Activated CD8-positive, alpha-beta memory T cell treated with anti-CD3 and anti-CD28 coated beads for 48 hours (primary cell): Measurements from ENCODE around the gene LRMDA.

Source experiments
- DNase-seq, 3 experiments: peaks; one replicate each; pipeline ENCODE4 v3.0.0-alpha.2; 2020; ENCODE audit warnings: low read depth in 2 of 3, low spot score in 2 of 3

LRMDA gene

DNA sequence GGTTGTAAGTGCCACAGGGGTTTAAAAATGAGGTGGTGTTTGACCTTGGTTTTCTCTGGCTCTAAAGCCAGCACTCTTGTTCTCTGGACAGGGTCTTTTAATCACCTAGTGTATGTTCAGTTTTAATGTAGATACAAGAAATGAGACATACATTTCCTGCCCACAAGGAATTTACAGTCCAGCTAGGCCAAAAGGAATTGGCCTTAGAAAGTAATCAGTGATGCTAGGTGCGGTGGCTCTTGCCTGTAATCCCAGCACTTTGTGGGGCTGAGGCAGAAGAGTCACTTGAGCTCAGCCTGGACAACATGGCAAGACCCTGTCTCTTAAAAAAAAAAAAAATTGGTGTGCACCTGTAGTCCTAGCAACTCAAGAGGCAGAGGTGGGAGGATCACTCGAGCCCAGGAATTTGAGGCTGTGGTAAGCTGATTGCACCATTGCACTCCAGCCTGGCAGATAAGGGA, 100.2 kb downstream of the LRMDA start:
- no peak for DNase-seq

DNA sequence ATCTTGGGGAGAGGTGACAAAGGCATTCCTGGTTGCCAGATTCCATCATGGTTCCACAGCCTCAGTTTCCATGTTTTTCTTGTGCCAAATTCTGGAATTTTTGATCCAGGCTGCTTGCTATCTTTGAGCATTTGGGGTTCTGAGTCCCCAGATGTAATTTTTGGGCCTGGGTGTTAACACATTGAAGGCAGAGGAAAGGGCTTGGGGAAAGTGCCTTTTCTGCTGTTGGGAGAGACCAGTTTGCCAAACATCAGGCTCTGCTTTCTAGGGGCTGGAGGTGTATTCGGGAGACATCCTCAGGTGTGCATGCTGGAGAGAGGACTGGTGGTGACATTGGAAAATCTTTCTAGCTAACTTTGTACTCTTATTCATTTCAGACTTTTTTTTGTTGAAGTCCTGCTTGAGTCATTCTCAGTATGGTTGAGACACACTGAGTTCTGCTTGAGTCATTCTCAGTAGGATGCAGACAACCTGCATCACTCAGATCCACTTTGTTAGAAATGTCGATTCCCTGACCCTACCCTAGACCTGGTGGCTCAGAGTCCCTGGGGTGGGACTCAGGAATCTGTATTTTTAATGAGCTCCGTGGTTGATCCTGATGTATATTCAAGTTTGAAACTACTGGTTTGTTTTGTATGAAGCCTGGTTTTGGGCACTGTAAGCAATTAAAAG, 101.0 kb downstream of the LRMDA start:
- no peak for DNase-seq

- DNase-seq = no peak
These were observed 106.7 kb downstream of the LRMDA start for GRCh38 chr10:75538144-75538543.

DNA sequence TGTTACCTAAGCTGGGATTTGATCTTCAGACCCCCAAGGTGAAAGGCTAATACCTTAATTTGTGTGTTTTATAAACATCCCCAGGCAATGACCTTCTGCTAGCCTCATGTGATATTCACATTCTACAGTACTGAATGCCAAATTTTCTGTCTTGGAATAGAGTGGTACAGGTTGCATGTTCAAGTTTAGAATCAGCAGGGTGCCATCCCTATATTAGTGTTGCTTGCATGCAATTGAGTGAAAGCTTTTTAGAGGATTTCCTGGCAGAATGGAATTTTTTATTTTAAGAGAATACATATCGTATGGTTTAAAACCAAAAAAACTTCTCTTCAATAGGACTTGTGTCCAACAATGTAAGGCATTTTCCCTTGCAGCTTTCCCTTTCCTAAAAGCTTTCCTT, 107.3 kb downstream of the LRMDA start:
- no peak for DNase-seq

- DNase-seq = no peak
These were observed 109.0 kb downstream of the LRMDA start for GRCh38 chr10:75540357-75540966.

DNA sequence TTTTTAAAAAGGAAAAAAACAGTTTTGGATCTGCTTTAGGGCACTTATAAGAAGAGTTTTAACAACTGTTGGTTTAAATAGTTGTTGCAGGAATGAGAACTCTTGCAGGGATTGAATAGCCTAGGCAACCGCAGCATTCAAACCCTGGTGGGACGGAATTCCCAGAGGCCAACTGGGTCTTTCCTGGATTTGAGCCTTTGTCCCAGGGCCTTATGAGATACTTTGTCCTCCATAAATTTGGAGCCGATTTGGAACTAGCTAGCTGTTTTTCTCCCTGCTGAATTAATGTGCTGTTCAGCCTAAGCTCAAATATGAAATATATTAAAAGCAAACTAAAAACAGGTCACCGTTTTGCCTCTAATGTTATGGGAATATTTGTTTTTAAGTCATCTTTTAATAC, 109.6 kb downstream of the LRMDA start:
- DNase-seq = no peak

GRCh38 chr10:75541411-75541810, 110.0 kb downstream of the LRMDA start:
- DNase-seq = no peak

GRCh38 chr10:75542084-75542483, 110.7 kb downstream of the LRMDA start:
- DNase-seq = no peak

- no peak for DNase-seq
These were observed 111.5 kb downstream of the LRMDA start for GRCh38 chr10:75542906-75543305.

GRCh38 chr10:75544386-75544785, 113.0 kb downstream of the LRMDA start:
- no peak for DNase-seq

GRCh38 chr10:75544993-75545706, 113.7 kb downstream of the LRMDA start:
- no peak for DNase-seq

DNA sequence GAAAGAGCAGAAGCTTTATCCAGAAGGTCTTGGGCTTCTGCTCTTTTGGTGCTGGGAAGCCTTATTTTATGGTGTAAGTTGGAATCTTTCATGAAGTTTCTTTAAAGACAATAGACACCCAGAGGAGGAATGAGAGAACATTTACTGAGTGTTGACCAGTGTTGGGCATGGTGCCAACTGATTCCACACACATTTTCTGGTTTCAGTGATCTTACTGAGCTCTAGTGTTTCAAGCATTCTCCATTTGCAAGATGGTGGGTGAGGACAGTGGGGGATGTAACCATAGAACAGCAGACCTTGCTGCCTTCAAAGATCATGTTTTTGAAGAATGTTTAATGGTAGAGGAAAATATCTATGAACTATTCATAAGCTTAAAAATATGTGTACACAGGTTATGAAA, 114.6 kb downstream of the LRMDA start:
- DNase-seq = no peak

GRCh38 chr10:75547391-75548298, 116.2 kb downstream of the LRMDA start:
- no peak for DNase-seq

GRCh38 chr10:75548356-75548755, 116.9 kb downstream of the LRMDA start:
- no peak for DNase-seq

GRCh38 chr10:75550191-75550590, 118.8 kb downstream of the LRMDA start:
- no peak for DNase-seq

DNA sequence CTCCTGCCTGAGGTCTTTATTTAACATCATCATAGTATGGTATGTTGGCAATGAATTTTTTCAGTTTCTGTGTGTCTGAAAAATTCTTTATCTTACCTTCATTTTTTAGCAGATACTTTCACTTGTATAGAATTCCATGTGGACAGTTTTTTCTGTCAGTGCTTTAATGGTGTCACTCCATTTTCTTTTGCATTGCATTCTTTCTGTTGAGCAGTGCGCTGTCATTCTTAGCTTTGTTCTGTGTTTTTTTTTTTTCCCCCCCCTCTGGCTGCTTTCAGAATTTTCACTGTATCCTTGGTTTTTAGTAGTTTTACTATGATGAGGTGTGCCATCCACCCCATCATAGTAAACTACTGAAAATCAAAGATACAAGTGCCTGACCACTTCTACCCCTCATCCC, 120.7 kb downstream of the LRMDA start:
- DNase-seq = no peak

GRCh38 chr10:75553550-75553949, 122.1 kb downstream of the LRMDA start:
- no peak for DNase-seq

- DNase-seq = no peak
These were observed 123.9 kb downstream of the LRMDA start for GRCh38 chr10:75555323-75555722.

- DNase-seq = no peak
These were observed 124.9 kb downstream of the LRMDA start for GRCh38 chr10:75556320-75556719.

DNA sequence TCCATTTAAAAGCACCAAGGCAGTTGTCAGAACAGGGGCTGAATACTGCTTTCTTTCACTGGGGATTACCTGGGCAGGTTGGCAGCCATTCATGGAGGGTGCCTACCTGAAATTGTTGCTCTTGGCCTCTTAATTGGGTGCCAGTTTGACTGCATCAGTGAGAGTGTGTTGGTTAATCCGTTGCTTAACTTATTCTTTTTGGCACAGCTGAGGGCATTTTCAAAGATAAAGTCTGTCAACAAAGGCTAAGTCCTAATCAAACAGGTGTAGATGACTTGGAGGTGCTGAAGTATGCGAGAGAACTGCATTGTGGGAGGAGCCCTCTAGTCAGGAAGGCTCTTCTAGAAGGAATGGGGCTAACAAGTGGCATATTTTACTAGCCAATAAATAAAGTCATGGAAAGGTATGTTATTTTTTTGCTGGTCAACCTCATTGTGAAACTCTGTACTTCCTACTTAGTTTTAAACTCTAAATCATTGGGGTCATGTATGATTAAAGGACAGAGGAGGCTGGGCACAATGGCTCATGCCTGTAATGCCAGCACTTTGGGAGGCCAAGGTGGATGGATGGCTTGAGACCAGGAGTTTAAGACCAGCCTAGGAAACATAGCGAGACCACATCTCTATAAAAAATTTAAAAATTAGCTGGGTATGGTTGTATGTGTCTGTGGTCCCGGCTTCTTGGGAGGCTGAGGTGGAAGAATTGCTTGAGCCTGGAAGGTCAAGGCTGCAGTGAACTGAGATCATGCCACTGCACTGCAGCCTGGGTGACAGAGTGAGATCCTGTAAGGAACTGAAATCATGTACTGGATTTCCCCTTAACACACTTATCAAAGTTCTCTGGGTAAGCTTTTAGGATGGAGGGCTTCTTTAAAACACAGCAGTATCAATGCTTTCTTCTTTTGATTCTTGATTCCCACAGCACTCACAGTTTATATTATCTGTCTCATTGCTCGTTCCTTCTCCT, 134.1 kb downstream of the LRMDA start:
- DNase-seq = no peak
